ENCODE measurements around the gene KLHL8.

The KLHL8 gene

DNA sequence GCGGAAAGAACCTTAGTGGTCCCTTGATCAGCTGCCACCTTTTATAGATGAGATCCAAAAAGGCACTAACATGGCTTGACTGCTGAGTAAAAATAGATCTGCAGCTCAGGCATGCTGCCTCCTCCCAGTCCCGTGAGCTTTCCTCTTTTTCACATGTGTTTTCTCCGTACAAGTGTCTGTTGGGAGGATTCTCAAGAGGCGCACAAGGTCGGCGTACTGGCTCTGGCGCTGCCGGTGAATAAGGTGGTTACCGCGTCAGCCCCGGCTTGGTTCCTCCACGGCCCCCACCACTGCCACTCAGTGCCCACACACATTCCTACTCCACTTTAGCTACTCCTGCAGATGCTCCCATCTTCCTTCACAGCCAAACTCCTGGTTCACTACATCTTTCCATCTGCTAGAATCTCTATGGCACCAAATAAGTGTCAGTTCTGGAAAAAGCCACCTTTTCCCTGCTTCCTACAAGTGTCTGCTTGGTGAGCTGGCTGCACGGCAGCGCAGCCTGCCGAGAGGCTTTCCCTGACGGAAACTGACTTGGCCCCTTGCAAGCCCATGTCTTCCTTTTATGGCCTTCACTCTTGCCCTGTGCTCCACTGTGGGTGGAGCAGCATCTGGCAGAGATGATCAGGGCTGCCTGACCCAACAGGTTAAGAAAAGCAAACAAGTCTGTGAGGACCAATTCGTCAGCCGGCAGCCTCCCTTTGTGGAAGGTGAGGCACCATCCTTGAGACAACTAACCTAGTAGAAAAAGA is 99.8 kb downstream of the KLHL8 start:
- FAIRE-seq, result no peak

DNA sequence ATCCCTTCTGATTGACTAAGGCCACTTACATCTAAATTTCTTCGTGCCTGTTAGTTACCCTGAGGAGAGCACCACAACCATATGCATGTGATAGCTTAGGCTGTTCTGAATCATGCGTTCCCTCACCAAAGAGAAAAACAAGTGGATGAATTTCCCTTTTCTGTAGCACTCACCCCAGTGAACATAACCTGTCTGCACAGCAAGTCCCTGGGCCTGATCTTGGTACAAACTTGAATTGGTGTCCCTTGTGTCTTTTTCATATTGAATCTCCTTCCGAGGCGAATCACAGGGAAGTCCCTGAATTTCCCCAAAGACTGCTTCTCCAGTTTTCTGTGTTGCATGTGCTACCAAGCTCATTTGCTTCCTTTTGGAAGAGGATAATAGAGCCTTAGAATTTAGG is 100.4 kb downstream of the KLHL8 start:
- FAIRE-seq, result no peak

DNA sequence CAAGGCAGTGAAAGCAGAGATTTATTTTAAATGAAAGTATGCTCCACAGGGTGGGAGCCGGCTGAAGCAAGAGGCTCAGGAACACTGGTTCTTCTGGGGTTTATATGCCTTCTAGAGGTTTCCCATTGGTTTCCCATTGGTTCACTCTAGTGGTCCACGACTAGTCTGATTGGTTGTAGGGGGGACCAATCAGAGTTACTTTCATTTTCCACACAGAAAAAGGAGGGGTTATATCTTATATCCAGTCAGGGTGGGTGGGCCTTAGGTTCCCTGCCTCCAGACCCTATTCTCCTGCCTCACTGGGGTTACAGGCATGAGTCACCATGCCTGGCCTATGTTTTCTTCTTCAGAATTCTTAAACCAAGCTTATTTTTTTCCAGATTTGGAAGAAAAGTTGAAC is 101.6 kb downstream of the KLHL8 start:
- FAIRE-seq, result no peak

DNA sequence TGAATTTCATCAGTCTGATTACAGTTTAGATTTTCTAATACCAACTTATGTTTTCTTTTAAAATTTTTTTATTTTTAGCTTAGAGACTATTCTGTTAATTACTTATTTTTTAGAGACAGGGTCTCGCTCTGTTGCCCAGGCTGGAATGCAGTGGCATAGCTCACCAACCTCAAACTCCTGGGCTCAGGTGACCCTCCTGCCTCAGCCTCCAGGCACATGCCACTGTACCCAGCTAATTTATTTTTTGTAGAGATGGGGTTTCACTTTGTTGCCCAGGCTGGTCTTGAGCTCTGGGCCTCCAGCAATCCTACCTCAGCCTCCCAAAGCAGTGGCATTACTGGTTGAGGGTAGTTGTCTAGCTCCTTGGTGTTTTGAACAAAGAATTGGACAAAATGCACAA is 102.0 kb downstream of the KLHL8 start:
- no peak for FAIRE-seq

DNA sequence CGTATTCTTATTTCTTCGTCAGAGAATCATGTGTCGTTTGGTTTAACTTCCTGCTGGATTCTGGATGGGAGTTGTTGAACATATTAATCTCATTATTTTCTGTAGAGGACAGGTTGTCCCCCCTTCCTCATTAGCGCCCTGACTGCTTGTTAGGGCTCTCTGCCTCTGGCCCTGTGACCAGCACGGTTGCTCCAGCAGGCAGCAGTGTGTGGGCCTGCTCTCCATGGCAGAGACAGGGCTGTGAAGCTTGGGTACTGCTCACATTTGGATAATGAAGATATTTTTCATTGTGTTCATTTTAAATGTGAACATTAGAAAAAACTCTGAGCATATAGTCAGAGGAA is 102.7 kb downstream of the KLHL8 start:
- no peak for FAIRE-seq

DNA sequence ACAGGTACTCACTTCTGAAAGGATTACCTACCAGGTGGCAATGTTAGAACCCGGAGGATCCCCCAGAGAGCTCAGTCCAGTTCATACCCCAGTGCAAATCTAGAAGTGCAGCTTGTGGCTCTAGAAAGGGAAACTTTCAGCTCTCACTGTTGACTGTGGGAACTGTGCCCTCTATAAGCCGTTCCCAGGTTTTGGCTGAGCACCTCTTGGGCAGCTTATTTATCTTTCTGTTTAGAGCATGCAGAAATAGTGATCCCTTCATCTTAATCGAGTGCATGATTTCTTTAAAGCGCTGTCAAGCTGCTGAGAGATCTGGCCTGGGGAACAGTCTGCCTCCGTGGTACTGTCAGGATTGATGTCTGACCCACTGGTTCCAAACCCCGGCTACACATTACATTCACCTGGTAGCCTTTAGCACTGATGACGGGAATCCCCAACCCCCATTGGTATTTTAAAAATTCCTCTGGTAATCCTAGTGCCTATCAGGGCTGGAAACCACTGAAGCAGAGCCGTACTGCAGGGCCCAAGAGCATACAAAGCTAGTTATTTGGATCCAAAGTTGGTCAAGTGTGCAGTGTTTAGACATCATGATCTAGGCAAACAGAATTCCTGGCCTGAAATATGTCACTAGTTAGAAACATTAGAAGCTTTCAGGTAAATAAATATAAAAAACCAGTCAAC is 103.2 kb downstream of the KLHL8 start:
- FAIRE-seq, result no peak

DNA sequence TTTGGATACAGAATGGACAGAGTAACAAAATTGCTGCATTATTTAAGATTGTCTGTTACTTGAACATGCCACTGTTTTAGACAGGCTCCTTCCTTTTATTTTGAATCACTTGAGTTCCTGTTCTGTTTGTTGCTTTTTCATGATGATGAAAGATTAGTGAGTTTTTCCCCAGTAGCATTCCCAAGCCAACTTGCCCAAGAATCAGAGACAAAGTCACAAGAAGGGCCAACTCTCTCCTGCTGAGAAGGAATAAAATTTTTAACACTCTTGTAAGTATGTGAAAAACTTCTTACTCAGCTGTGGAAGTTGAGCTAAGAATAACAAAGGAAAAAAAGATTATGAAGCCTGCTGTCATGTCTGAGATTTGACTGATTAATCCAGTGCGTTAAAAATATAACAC is 104.2 kb downstream of the KLHL8 start:
- FAIRE-seq, result no peak

DNA sequence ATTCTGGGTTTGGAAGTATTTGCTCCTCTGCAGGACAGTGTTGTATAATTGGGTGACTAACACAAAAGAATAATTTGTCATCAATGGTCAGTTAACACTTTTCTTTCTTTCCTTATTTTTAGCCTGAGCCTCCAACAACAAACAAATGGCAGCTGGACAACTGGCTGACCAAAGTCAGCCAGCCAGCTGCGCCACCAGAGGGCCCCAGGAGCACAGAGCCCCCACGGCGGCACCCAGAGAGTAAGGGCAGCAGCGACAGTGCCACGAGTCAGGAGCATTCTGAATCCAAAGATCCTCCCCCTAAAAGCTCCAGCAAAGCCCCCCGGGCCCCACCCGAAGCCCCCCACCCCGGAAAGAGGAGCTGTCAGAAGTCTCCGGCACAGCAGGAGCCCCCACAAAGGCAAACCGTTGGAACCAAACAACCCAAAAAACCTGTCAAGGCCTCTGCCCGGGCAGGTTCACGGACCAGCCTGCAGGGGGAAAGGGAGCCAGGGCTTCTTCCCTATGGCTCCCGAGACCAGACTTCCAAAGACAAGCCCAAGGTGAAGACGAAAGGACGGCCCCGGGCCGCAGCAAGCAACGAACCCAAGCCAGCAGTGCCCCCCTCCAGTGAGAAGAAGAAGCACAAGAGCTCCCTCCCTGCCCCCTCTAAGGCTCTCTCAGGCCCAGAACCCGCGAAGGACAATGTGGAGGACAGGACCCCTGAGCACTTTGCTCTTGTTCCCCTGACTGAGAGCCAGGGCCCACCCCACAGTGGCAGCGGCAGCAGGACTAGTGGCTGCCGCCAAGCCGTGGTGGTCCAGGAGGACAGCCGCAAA is 106.0 kb downstream of the KLHL8 start:
- FAIRE-seq, result no peak

DNA sequence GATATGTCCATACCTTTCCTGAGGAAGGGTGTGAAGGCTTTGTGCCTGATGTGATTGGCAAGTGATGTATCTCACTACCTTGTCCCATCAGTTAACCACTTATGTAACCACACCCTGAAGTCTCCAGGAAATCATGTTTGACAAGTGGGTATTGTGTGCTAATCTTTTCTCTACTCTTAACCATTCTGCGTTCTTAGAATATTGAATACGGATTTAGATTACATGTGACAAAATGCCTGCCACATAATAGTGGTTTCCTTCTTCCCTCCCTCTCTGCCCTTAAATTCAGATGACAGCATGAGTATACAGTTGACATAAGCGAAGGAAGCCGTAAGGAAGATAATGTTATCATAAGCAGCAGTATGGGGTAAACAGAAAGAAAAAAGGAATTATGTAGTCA is 108.4 kb downstream of the KLHL8 start:
- FAIRE-seq, result no peak
